H9 (cell line): ENCODE measurements around the gene ZDHHC3. TPM values are rescaled to one million over a fixed set of nuclear protein-coding genes. Genes with fewer than 3 reads are reported as not detected.

Experiments used
- DNase-seq: peaks from one replicate; pipeline ENCODE4 v3.0.0-alpha.2; 2017
- H2AFZ ChIP-seq: one replicate; pipeline ENCODE4 v1.6.1; 2013; ENCODE audit warnings: mild to moderate bottlenecking, low read length, control low read depth, moderate library complexity
- H2AK5ac ChIP-seq: 2 replicates; pipeline ENCODE4 v1.6.1; 2013; ENCODE audit warnings: low read length, control low read depth, mixed read lengths; ENCODE audit not compliant: insufficient read length
- H2BK120ac ChIP-seq: one replicate; pipeline ENCODE4 v1.6.1; 2013; ENCODE audit warnings: low read depth, mild to moderate bottlenecking, low read length, control low read depth, inconsistent platforms; ENCODE audit not compliant: poor library complexity, severe bottlenecking
- H2BK12ac ChIP-seq: 2 replicates; pipeline ENCODE4 v1.6.1; 2013; ENCODE audit warnings: low read length, control low read depth, mixed read lengths, low read depth; ENCODE audit not compliant: insufficient read length
- H2BK15ac ChIP-seq: 2 replicates; pipeline ENCODE4 v1.6.1; 2013; ENCODE audit warnings: low read depth, low read length, control low read depth
- H2BK20ac ChIP-seq: one replicate; pipeline ENCODE4 v1.6.1; 2013; ENCODE audit warnings: low read depth, mild to moderate bottlenecking, low read length, control low read depth, inconsistent platforms; ENCODE audit not compliant: poor library complexity, severe bottlenecking
- H2BK5ac ChIP-seq: 2 replicates; pipeline ENCODE4 v1.6.1; 2013; ENCODE audit warnings: low read length, control low read depth, mixed read lengths; ENCODE audit not compliant: insufficient read length
- H3K14ac ChIP-seq: 2 replicates; pipeline ENCODE4 v1.6.1; 2013; ENCODE audit warnings: low read length, control low read depth; ENCODE audit not compliant: insufficient read depth
- H3K18ac ChIP-seq: 2 replicates; pipeline ENCODE4 v1.6.1; 2013; ENCODE audit warnings: low read depth, mild to moderate bottlenecking, mixed read lengths, low read length, control low read depth; ENCODE audit not compliant: insufficient read length
- H3K23ac ChIP-seq: 2 replicates; pipeline ENCODE4 v1.6.1; 2013; ENCODE audit warnings: low read length, control low read depth, mixed read lengths, low read depth; ENCODE audit not compliant: insufficient read length
- H3K23me2 ChIP-seq: 2 replicates; pipeline ENCODE4 v1.6.1; 2013; ENCODE audit warnings: low read depth, mild to moderate bottlenecking, mixed read lengths, low read length, control low read depth; ENCODE audit not compliant: insufficient read length, poor library complexity, severe bottlenecking
- H3K27ac ChIP-seq: 2 replicates; pipeline ENCODE4 v1.5.1; 2013; ENCODE audit warnings: low read length, control low read depth, mixed read lengths, low read depth; ENCODE audit not compliant: insufficient read length
- H3K27me3 ChIP-seq: 2 replicates; pipeline ENCODE4 v1.6.1; 2013; ENCODE audit warnings: low read length, control low read depth, inconsistent platforms; ENCODE audit not compliant: insufficient read depth
- H3K4ac ChIP-seq: 2 replicates; pipeline ENCODE4 v1.6.1; 2013; ENCODE audit warnings: low read depth, mild to moderate bottlenecking, control low read depth, inconsistent platforms, low read length, moderate library complexity
- H3K4me1 ChIP-seq: 2 replicates; pipeline ENCODE4 v1.6.1; 2013; ENCODE audit warnings: low read length, control low read depth, inconsistent platforms; ENCODE audit not compliant: insufficient read depth
- H3K4me2 ChIP-seq: 2 replicates; pipeline ENCODE4 v1.6.1; 2013; ENCODE audit warnings: low read length, control low read depth, mixed read lengths; ENCODE audit not compliant: insufficient read length, insufficient read depth
- H3K56ac ChIP-seq: 2 replicates; pipeline ENCODE4 v1.6.1; 2013; ENCODE audit warnings: low read depth, mild to moderate bottlenecking, mixed read lengths, low read length, control low read depth; ENCODE audit not compliant: insufficient read length
- H3K79me1 ChIP-seq: 2 replicates; pipeline ENCODE4 v1.6.1; 2013; ENCODE audit warnings: low read depth, mild to moderate bottlenecking, moderate library complexity, low read length, control low read depth, inconsistent platforms; ENCODE audit not compliant: insufficient read depth, poor library complexity, severe bottlenecking
- H3K79me2 ChIP-seq: 2 replicates; pipeline ENCODE4 v1.6.1; 2013; ENCODE audit warnings: low read length, control low read depth, inconsistent platforms; ENCODE audit not compliant: insufficient read depth
- H3K9ac ChIP-seq: 2 replicates; pipeline ENCODE4 v1.6.1; 2013; ENCODE audit warnings: low read length, control low read depth, mixed read lengths; ENCODE audit not compliant: insufficient read length; ENCODE audit errors: extremely low read depth
- H3K9me3 ChIP-seq: one replicate; pipeline ENCODE4 v1.6.1; 2013; ENCODE audit warnings: low read depth, low read length, inconsistent platforms; ENCODE audit not compliant: control insufficient read depth
- H3T11ph ChIP-seq: one replicate; pipeline ENCODE4 v1.6.1; 2013; ENCODE audit warnings: mild to moderate bottlenecking, low read length, control low read depth, inconsistent platforms
- H4K20me1 ChIP-seq: one replicate; pipeline ENCODE4 v1.6.1; 2013; ENCODE audit not compliant: control insufficient read depth, insufficient read length, insufficient read depth
- H4K5ac ChIP-seq: 2 replicates; pipeline ENCODE4 v1.6.1; 2013; ENCODE audit warnings: low read depth, mild to moderate bottlenecking, mixed read lengths, low read length, control low read depth; ENCODE audit not compliant: insufficient read length
- H4K8ac ChIP-seq: replicated peaks from 2 replicates; pipeline ENCODE4 v1.6.1; 2013; ENCODE audit warnings: low read length, control low read depth, mixed read lengths, low read depth; ENCODE audit not compliant: insufficient read length
- H4K91ac ChIP-seq: 2 replicates; pipeline ENCODE4 v1.6.1; 2013; ENCODE audit warnings: low read depth, mild to moderate bottlenecking, moderate library complexity, mixed read lengths, low read length, control low read depth; ENCODE audit not compliant: insufficient read length
- H3K27ac Mint-ChIP-seq, 3 experiments: 2 replicates in 2 of 3; 3 replicates in 1 of 3; pipeline ENCODE4 v1.8.0; 2020 to 2021; ENCODE audit warnings: mixed read lengths in 3 of 3, mild to moderate bottlenecking in 1 of 3, moderate library complexity in 1 of 3
- H3K27me3 Mint-ChIP-seq: 2 replicates; pipeline ENCODE4 v1.8.0; 2021; ENCODE audit warnings: low read depth, mild to moderate bottlenecking, moderate library complexity, mixed read lengths
- H3K36me3 Mint-ChIP-seq, 3 experiments: 2 replicates in 2 of 3; 3 replicates in 1 of 3; pipeline ENCODE4 v1.8.0; 2020 to 2021; ENCODE audit warnings: low read depth in 3 of 3, mixed read lengths in 3 of 3; ENCODE audit not compliant: insufficient read depth in 1 of 3
- H3K4me1 Mint-ChIP-seq, 2 experiments: 2 replicates each; pipeline ENCODE4 v1.8.0; 2020; ENCODE audit warnings: mixed read lengths in 2 of 2
- H3K4me3 Mint-ChIP-seq, 2 experiments: 2 replicates in 1 of 2; 3 replicates in 1 of 2; pipeline ENCODE4 v1.8.0; 2020 to 2021; ENCODE audit warnings: mild to moderate bottlenecking in 2 of 2, mixed read lengths in 2 of 2, moderate library complexity in 1 of 2
- H3K9me3 Mint-ChIP-seq, 2 experiments: 2 replicates in 1 of 2; 3 replicates in 1 of 2; pipeline ENCODE4 v1.8.0; 2020; ENCODE audit warnings: mild to moderate bottlenecking in 2 of 2, mixed read lengths in 2 of 2, moderate library complexity in 1 of 2
- WGBS: extraction: QIAGEN DNeasy Blood & Tissue Kit; methylation state at CpG from one replicate; pipeline ENCODE4 v1.1.7; 2013; ENCODE audit warnings: missing lambda C conversion rate, low lambda C conversion rate, mixed read lengths; ENCODE audit not compliant: insufficient read length; ENCODE audit errors: extremely low coverage; 5-methylcytosine and 5-hydroxymethylcytosine counted together
- total RNA-seq: library from RNA; stranded (reverse); gene quantifications from 2 replicates; pipeline ENCODE4 v1.2.1, GENCODE V29; 2021
- TF ChIP-seq, protein P1 (sequence below): fragments of 200-600 bp; sonication (generic); conservative IDR thresholded peaks from 3 replicates; pipeline ENCODE4 v1.8.0; 2021; ENCODE audit warnings: antibody characterized with exemption, mild to moderate bottlenecking

Gene ZDHHC3
- total RNA-seq, 1 experiment from 2014 or later = 71.3 TPM

DNA sequence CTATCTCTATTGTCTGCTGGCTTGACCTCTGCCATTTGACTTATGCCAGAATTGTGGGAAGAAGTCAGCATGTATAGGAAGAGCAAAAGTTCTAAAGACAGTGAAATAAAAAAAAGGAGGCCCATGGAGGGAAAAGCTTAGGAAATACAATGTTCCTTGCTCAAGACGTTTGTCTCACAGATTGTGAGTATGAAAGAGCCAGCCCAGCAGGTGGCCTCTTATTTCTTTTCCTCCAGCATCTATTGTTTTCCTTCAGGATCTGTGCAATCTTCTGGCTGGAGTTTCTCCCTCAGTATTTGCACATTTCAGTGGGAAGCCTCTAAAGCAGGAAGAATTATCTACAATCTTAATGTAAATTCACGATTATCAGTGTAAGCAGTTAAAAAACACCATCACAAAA is 43.7 kb downstream of the ZDHHC3 start:
- Histone ChIP-seq H3K18ac (no peak overlapping the region), H3K14ac (no peak overlapping the region), H3K56ac (no peak overlapping the region), H3K79me1 (no peaks in the 10 kb centered on the region), H3K4me1 (no peaks in the 10 kb centered on the region), H3K27me3 (no peaks in the 10 kb centered on the region), H3K9me3 (no peaks in the 10 kb centered on the region), H2BK12ac (no peak overlapping the region), H2BK15ac (no peak overlapping the region), H3K23ac (no peak overlapping the region), H4K91ac (no peak overlapping the region), H3K27ac (no peak overlapping the region), H2BK120ac (no peak overlapping the region), H4K20me1 (no peaks in the 10 kb centered on the region), H3T11ph (no peak overlapping the region), H2BK5ac (no peak overlapping the region), H3K4me2 (no peak overlapping the region), H3K4ac (no peak overlapping the region), H2AFZ (no peak overlapping the region), H3K9ac (no peak overlapping the region), H4K5ac (no peak overlapping the region), H2BK20ac (no peak overlapping the region), H4K8ac (no peak overlapping the region), H2AK5ac (no peak overlapping the region), H3K79me2 (no peaks in the 10 kb centered on the region), H3K23me2 (no peaks in the 10 kb centered on the region)
- H3K27me3 Mint-ChIP-seq = no peaks in the 10 kb centered on the region
- no peaks in the 10 kb centered on the region for H3K9me3 Mint-ChIP-seq
- H3K4me3 Mint-ChIP-seq = no peak overlapping the region
- DNase-seq = no peak
- H3K36me3 Mint-ChIP-seq = peaks cover 38 to 61% (median 54%) of the 10 kb centered on the region in 3 experiments
- peak overlapping the region in 1 of 3 experiments; percentile 35; a peak in 1 of 7 replicates for H3K27ac Mint-ChIP-seq
- WGBS = no CpG with 5 or more reads among the region's 2 CpGs
- TF ChIP-seq, protein P1, sequence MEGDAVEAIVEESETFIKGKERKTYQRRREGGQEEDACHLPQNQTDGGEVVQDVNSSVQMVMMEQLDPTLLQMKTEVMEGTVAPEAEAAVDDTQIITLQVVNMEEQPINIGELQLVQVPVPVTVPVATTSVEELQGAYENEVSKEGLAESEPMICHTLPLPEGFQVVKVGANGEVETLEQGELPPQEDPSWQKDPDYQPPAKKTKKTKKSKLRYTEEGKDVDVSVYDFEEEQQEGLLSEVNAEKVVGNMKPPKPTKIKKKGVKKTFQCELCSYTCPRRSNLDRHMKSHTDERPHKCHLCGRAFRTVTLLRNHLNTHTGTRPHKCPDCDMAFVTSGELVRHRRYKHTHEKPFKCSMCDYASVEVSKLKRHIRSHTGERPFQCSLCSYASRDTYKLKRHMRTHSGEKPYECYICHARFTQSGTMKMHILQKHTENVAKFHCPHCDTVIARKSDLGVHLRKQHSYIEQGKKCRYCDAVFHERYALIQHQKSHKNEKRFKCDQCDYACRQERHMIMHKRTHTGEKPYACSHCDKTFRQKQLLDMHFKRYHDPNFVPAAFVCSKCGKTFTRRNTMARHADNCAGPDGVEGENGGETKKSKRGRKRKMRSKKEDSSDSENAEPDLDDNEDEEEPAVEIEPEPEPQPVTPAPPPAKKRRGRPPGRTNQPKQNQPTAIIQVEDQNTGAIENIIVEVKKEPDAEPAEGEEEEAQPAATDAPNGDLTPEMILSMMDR = no peak
- H3K4me1 Mint-ChIP-seq = peaks cover 21 to 25% of the 10 kb centered on the region in 2 experiments
